ENCODE data around the gene PRIM1. TPM values are rescaled to one million over a fixed set of nuclear protein-coding genes. Genes with fewer than 3 reads are reported as not detected.

The PRIM1 gene
- total and polyA plus RNA-seq, 11 donors = 2.4 to 6.1 (median 3.3) TPM

DNA sequence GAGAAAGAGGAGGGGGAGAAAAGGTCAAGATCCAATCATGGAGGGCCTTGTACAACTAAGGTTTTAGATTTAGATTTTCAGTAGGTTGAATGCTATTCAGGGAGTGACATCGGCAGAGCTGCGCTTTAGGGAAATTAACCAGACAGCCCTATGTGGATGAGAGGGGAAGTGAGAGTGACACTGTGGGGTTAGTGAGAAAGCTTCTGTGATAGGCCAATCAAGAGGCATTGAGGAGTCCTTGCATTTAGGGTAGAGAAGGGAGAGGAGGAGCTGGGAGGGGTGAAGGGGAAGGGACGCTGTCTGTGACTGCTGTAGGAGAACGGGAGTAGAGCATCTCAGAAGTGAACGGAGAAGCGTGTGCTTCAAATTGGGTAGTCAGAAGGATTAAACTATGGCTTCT is 14.4 kb upstream of the PRIM1 start:
- intact Hi-C loops (cut with DNase I) = no loop called here
- no peak overlapping the region for H3K4me3 ChIP-seq
- WGBS, 4 donors = 76 to 88% (median 81%) methylated on average over 6 of the region's 6 CpGs
- H3K36me3 ChIP-seq = no peaks in the 10 kb centered on the region
- no peak for DNase-seq
- peak overlapping the region in 1 of 12 donors; percentile 49 for H3K27ac ChIP-seq
- no peaks in the 10 kb centered on the region for H3K9me3 ChIP-seq
- no peaks in the 10 kb centered on the region for H3K27me3 ChIP-seq
- TF ChIP-seq POLR2A (IDR thresholded peaks at IDR 0.05) = no peak
- TF ChIP-seq, protein P1, sequence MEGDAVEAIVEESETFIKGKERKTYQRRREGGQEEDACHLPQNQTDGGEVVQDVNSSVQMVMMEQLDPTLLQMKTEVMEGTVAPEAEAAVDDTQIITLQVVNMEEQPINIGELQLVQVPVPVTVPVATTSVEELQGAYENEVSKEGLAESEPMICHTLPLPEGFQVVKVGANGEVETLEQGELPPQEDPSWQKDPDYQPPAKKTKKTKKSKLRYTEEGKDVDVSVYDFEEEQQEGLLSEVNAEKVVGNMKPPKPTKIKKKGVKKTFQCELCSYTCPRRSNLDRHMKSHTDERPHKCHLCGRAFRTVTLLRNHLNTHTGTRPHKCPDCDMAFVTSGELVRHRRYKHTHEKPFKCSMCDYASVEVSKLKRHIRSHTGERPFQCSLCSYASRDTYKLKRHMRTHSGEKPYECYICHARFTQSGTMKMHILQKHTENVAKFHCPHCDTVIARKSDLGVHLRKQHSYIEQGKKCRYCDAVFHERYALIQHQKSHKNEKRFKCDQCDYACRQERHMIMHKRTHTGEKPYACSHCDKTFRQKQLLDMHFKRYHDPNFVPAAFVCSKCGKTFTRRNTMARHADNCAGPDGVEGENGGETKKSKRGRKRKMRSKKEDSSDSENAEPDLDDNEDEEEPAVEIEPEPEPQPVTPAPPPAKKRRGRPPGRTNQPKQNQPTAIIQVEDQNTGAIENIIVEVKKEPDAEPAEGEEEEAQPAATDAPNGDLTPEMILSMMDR (IDR thresholded peaks at IDR 0.05) = no peak
- H3K4me1 ChIP-seq = no peaks in the 10 kb centered on the region
- peak in 2 of 4 donors; percentile 45 to 63 for ATAC-seq

DNA sequence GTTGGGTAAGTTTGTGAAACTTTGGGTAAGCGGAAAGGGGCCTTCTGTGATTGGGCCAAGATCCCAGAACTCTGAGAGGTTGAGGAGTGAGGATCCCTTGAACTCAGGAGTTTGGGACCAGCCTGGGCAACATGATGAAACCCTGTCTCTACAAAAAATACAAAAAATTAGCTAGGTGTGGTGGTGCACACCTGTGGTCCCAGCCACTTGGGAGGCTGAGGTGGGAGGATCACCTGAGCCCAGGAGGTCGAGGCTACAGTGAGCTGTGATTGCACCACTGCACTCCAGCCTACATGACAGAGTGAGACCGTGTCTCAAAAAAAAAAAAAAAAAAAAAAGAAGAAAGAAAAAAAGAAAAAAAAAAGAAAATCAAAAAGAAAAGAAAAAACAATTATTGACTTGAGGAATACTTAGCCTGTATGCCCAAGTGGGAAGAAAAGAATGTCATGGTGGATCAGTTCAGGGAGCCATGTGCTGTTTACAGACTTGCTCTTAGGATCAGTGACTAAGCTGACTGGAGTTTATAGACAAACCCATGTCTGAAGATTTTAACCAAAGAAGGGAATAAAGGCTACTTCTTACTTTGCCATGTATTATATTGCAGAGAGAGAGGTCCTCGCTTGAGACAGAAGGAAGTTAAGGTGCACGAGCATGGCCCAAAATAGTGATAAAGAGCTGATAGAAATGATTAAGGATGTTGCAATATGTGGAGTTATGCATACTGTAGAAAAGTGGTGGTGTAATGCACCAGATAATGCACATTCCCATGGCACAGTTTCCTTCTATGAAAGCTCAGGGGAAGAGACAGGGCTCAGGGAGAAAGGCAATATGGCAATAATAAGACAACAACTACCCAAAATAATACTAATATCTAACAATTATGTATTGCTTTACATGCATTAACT is 11.9 kb upstream of the PRIM1 start:
- peak overlapping the region in 1 of 12 donors; percentile 51 for H3K27ac ChIP-seq
- DNase-seq (no peak), ATAC-seq (no peak)
- no peak for TF ChIP-seq POLR2A (IDR thresholded peaks at IDR 0.05)
- TF ChIP-seq, protein P1 (IDR thresholded peaks at IDR 0.05) = no peak
- H3K4me3 ChIP-seq = no peak overlapping the region
- no peaks in the 10 kb centered on the region for H3K27me3 ChIP-seq
- H3K36me3 ChIP-seq = no peaks in the 10 kb centered on the region
- peaks cover 0 to 3% (median 0%) of the 10 kb centered on the region in 12 donors for H3K9me3 ChIP-seq
- H3K4me1 ChIP-seq = no peaks in the 10 kb centered on the region
- intact Hi-C loops (cut with DNase I) = loop anchor here in 7 of 10 donors (2.0 to 5.0 kb wide), 4 partner anchors 223 to 298 kb away; no protein-coding TSS in a partner anchor
- WGBS, 4 donors = 68 to 81% (median 75%) methylated on average over 5 of the region's 5 CpGs

DNA sequence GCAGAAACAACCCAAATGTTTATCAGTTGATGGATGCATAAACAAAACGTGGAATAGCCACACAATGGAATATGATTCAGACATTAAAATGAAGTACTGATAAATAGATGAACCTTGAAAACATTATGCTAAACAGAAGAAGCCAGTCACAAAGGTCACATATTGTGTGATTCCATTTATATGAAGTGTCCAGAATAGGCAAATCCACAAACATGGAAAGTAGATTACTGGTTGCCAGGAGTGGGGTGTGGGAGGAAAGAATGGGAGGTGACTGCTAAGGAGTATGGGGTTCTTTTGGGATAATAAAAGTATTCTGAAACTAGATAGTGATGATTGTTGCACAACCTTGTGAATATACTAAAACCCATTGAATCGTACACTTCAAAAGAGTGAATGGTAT is 9.7 kb upstream of the PRIM1 start:
- H3K4me3 ChIP-seq = no peak overlapping the region
- intact Hi-C loops (cut with DNase I) = loop anchor here in 6 of 10 donors (2.0 to 5.0 kb wide), 4 partner anchors 225 to 300 kb away; no protein-coding TSS in a partner anchor
- DNase-seq (no peak), ATAC-seq (no peak)
- H3K36me3 ChIP-seq = no peaks in the 10 kb centered on the region
- 73 to 80% (median 74%) methylated on average over 2 of the region's 2 CpGs for WGBS, 4 donors
- H3K9me3 ChIP-seq = peaks cover 0 to 11% (median 4%) of the 10 kb centered on the region in 12 donors
- no peaks in the 10 kb centered on the region for H3K4me1 ChIP-seq
- no peaks in the 10 kb centered on the region for H3K27me3 ChIP-seq
- no peak overlapping the region for H3K27ac ChIP-seq
- TF ChIP-seq, protein P1 (IDR thresholded peaks at IDR 0.05) = no peak
- no peak for TF ChIP-seq POLR2A (IDR thresholded peaks at IDR 0.05)

DNA sequence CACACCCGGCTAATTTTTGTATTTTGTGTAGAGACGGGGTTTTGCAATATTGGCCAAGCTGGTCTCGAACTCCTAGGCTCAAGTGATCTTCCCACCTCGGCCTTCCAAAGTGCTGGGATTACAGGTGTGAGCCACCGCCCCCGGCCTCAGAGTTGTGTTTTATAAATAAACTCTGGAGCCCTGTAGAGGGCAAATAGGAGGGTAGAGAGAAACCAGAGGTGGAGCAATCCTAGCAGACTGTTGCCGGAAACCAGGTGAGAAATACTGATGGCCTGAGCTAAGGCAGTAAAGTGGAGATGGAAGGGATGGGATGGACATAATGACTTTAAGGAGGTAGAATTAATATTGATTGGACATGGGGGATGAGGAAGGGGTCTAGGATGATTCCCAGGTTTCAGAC is 8.3 kb upstream of the PRIM1 start:
- no peaks in the 10 kb centered on the region for H3K27me3 ChIP-seq
- H3K27ac ChIP-seq = no peak overlapping the region
- no peaks in the 10 kb centered on the region for H3K4me1 ChIP-seq
- H3K4me3 ChIP-seq = no peak overlapping the region
- WGBS, 4 donors = 78 to 89% (median 83%) methylated on average over 7 of the region's 7 CpGs
- H3K36me3 ChIP-seq = no peaks in the 10 kb centered on the region
- DNase-seq (no peak), ATAC-seq (no peak)
- peaks cover 0 to 11% (median 4%) of the 10 kb centered on the region in 12 donors for H3K9me3 ChIP-seq
- TF ChIP-seq, protein P1 (IDR thresholded peaks at IDR 0.05) = no peak
- no peak for TF ChIP-seq POLR2A (IDR thresholded peaks at IDR 0.05)
- intact Hi-C loops (cut with DNase I) = loop anchor here in 4 of 10 donors (5.0 kb wide), 3 partner anchors 227 to 302 kb away; no protein-coding TSS in a partner anchor
